Effector memory CD8-positive, alpha-beta T cell (primary cell): ENCODE results near the gene DCAF8.

Experiments
- ATAC-seq: fragments of 150-1000 bp; cut with Tn5 transposase; replicated peaks from 2 replicates; pipeline ENCODE4 v1.10.0; 2021; ENCODE audit warnings: mild to moderate bottlenecking, moderate library complexity
- DNase-seq, 3 experiments: peaks; one replicate each; pipeline ENCODE4 v3.0.0; 2021
- H3K27ac Mint-ChIP-seq, 2 donors: one replicate each; pipeline ENCODE4 v1.8.0; 2022; ENCODE audit warnings: mild to moderate bottlenecking in 2 of 2, mixed read lengths in 2 of 2, moderate library complexity in 2 of 2
- H3K27me3 Mint-ChIP-seq, 2 donors: one replicate each; pipeline ENCODE4 v1.8.0; 2022; ENCODE audit warnings: mixed read lengths in 2 of 2
- H3K36me3 Mint-ChIP-seq: one replicate; pipeline ENCODE4 v1.8.0; 2022; ENCODE audit warnings: mild to moderate bottlenecking, moderate library complexity, mixed read lengths; ENCODE audit not compliant: insufficient read depth
- H3K4me1 Mint-ChIP-seq, 2 donors: one replicate each; pipeline ENCODE4 v1.8.0; 2022; ENCODE audit warnings: low read depth in 2 of 2, mixed read lengths in 2 of 2
- H3K4me3 Mint-ChIP-seq, 2 donors: one replicate each; pipeline ENCODE4 v1.8.0; 2022; ENCODE audit warnings: mild to moderate bottlenecking in 2 of 2, mixed read lengths in 2 of 2, moderate library complexity in 2 of 2
- H3K9me3 Mint-ChIP-seq, 2 donors: one replicate each; pipeline ENCODE4 v1.8.0; 2022; ENCODE audit warnings: mixed read lengths in 2 of 2

Gene DCAF8

GRCh38 chr1:160228431-160228830, 33.9 kb downstream of the DCAF8 start:
- Mint-ChIP-seq H3K27ac (peak overlapping the region in 1 of 2 donors; percentile 49), H3K36me3 (peaks cover 64% of the 10 kb centered on the region), H3K4me3 (no peak overlapping the region), H3K9me3 (no peaks in the 10 kb centered on the region), H3K4me1 (no peaks in the 10 kb centered on the region), H3K27me3 (no peaks in the 10 kb centered on the region)
- DNase-seq (no peak), ATAC-seq (no peak)

GRCh38 chr1:160227561-160227960, 34.8 kb downstream of the DCAF8 start:
- Mint-ChIP-seq H3K36me3 (peaks cover 65% of the 10 kb centered on the region), H3K4me3 (no peak overlapping the region), H3K27ac (no peak overlapping the region), H3K27me3 (no peaks in the 10 kb centered on the region), H3K4me1 (no peaks in the 10 kb centered on the region), H3K9me3 (no peaks in the 10 kb centered on the region)
- ATAC-seq, result no peak
- no peak for DNase-seq

- ATAC-seq, result no peak
- no peak for DNase-seq
- Mint-ChIP-seq H3K27ac (no peak overlapping the region), H3K36me3 (peaks cover 61% of the 10 kb centered on the region), H3K4me1 (no peaks in the 10 kb centered on the region), H3K9me3 (no peaks in the 10 kb centered on the region), H3K27me3 (no peaks in the 10 kb centered on the region), H3K4me3 (no peak overlapping the region)
Observed at GRCh38 chr1:160227034-160227433, 35.3 kb downstream of the DCAF8 start.

- DNase-seq, result no peak
- no peak overlapping the region for H3K4me3 Mint-ChIP-seq
- peaks cover 61% of the 10 kb centered on the region for H3K36me3 Mint-ChIP-seq
- no peak overlapping the region for H3K27ac Mint-ChIP-seq
- no peaks in the 10 kb centered on the region for H3K4me1 Mint-ChIP-seq
- H3K9me3 Mint-ChIP-seq, result no peaks in the 10 kb centered on the region
- no peak for ATAC-seq
- no peaks in the 10 kb centered on the region for H3K27me3 Mint-ChIP-seq
Observed at GRCh38 chr1:160226623-160227022, 35.7 kb downstream of the DCAF8 start.

- peaks cover 58% of the 10 kb centered on the region for H3K36me3 Mint-ChIP-seq
- DNase-seq, result no peak
- H3K4me3 Mint-ChIP-seq, result no peak overlapping the region
- no peaks in the 10 kb centered on the region for H3K27me3 Mint-ChIP-seq
- H3K27ac Mint-ChIP-seq, result no peak overlapping the region
- H3K4me1 Mint-ChIP-seq, result no peaks in the 10 kb centered on the region
- no peaks in the 10 kb centered on the region for H3K9me3 Mint-ChIP-seq
- ATAC-seq, result no peak
Observed at GRCh38 chr1:160225345-160225744, 37.0 kb downstream of the DCAF8 start.

GRCh38 chr1:160224606-160225005, 37.7 kb downstream of the DCAF8 start:
- ATAC-seq, result no peak

GRCh38 chr1:160222546-160222945, 39.8 kb downstream of the DCAF8 start:
- Mint-ChIP-seq H3K36me3 (peaks cover 48% of the 10 kb centered on the region), H3K27me3 (no peaks in the 10 kb centered on the region), H3K4me1 (no peaks in the 10 kb centered on the region), H3K4me3 (no peak overlapping the region), H3K9me3 (no peaks in the 10 kb centered on the region), H3K27ac (peak overlapping the region; percentile 19 to 26)
- DNase-seq (no peak), ATAC-seq (no peak)

More at GRCh38 chr1:160224606-160225005, 37.7 kb downstream of the DCAF8 start:
- Mint-ChIP-seq H3K4me1 (no peaks in the 10 kb centered on the region), H3K4me3 (no peak overlapping the region), H3K9me3 (no peaks in the 10 kb centered on the region), H3K36me3 (peaks cover 51% of the 10 kb centered on the region), H3K27me3 (no peaks in the 10 kb centered on the region), H3K27ac (no peak overlapping the region)
- no peak for DNase-seq

GRCh38 chr1:160221089-160221488, 41.3 kb downstream of the DCAF8 start:
- DNase-seq (no peak), ATAC-seq (no peak)
- Mint-ChIP-seq H3K27ac (peak overlapping the region; percentile 4 to 27), H3K9me3 (no peaks in the 10 kb centered on the region), H3K36me3 (peaks cover 52% of the 10 kb centered on the region), H3K4me1 (no peaks in the 10 kb centered on the region), H3K27me3 (no peaks in the 10 kb centered on the region), H3K4me3 (no peak overlapping the region)

- no peaks in the 10 kb centered on the region for H3K27me3 Mint-ChIP-seq
Observed at GRCh38 chr1:160220301-160220700, 42.0 kb downstream of the DCAF8 start.

GRCh38 chr1:160219062-160219929, 43.1 kb downstream of the DCAF8 start:
- no peaks in the 10 kb centered on the region for H3K27me3 Mint-ChIP-seq
- H3K27ac Mint-ChIP-seq, result peak overlapping the region in 1 of 2 donors; percentile 74
- H3K9me3 Mint-ChIP-seq, result no peaks in the 10 kb centered on the region
- no peaks in the 10 kb centered on the region for H3K4me1 Mint-ChIP-seq
- H3K4me3 Mint-ChIP-seq, result no peak overlapping the region
- H3K36me3 Mint-ChIP-seq, result peaks cover 58% of the 10 kb centered on the region
- DNase-seq, result no peak
- no peak for ATAC-seq

More at GRCh38 chr1:160220301-160220700, 42.0 kb downstream of the DCAF8 start:
- no peaks in the 10 kb centered on the region for H3K4me1 Mint-ChIP-seq
- H3K27ac Mint-ChIP-seq, result peak overlapping the region; percentile 4 to 27
- H3K9me3 Mint-ChIP-seq, result no peaks in the 10 kb centered on the region
- peaks cover 57% of the 10 kb centered on the region for H3K36me3 Mint-ChIP-seq
- ATAC-seq, result no peak
- no peak for DNase-seq
- no peak overlapping the region for H3K4me3 Mint-ChIP-seq

GRCh38 chr1:160217481-160218051, 44.8 kb downstream of the DCAF8 start:
- no peaks in the 10 kb centered on the region for H3K27me3 Mint-ChIP-seq
- ATAC-seq, result no peak
- H3K36me3 Mint-ChIP-seq, result peaks cover 46% of the 10 kb centered on the region
- H3K9me3 Mint-ChIP-seq, result no peaks in the 10 kb centered on the region
- no peak for DNase-seq
- H3K4me1 Mint-ChIP-seq, result no peaks in the 10 kb centered on the region
- peak overlapping the region; percentile 7 to 41 for H3K27ac Mint-ChIP-seq
- no peak overlapping the region for H3K4me3 Mint-ChIP-seq

- ATAC-seq (no peak), DNase-seq (no peak)
- H3K27ac Mint-ChIP-seq, result peak overlapping the region in 1 of 2 donors; percentile 7
- peaks cover 41% of the 10 kb centered on the region for H3K36me3 Mint-ChIP-seq
- H3K4me1 Mint-ChIP-seq, result no peaks in the 10 kb centered on the region
- H3K9me3 Mint-ChIP-seq, result no peaks in the 10 kb centered on the region
- no peak overlapping the region for H3K4me3 Mint-ChIP-seq
- H3K27me3 Mint-ChIP-seq, result no peaks in the 10 kb centered on the region
Observed at GRCh38 chr1:160216301-160216700, 46.0 kb downstream of the DCAF8 start.

GRCh38 chr1:160214481-160215140, 47.7 kb downstream of the DCAF8 start:
- H3K9me3 Mint-ChIP-seq, result no peaks in the 10 kb centered on the region
- ATAC-seq, result no peak
- no peaks in the 10 kb centered on the region for H3K27me3 Mint-ChIP-seq
- DNase-seq, result no peak
- H3K27ac Mint-ChIP-seq, result peak overlapping the region; percentile 35 to 62
- no peak overlapping the region for H3K4me3 Mint-ChIP-seq
- peaks cover 34% of the 10 kb centered on the region for H3K36me3 Mint-ChIP-seq
- H3K4me1 Mint-ChIP-seq, result peaks cover 1 to 3% of the 10 kb centered on the region in 2 donors
